Immature natural killer cell (primary cell): ENCODE measurements around the gene TET2. TPM values are rescaled to one million over a fixed set of nuclear protein-coding genes. Genes with fewer than 3 reads are reported as not detected.
"Not testable (repeated sequence)": the region's sequence is repeated elsewhere in the genome, so short reads cannot be mapped to it uniquely, and the experiment has no call there.

Experiments used
- DNase-seq, 3 donors: peaks; one replicate each; pipeline ENCODE4 v3.0.0; 2022; ENCODE audit warnings: mixed read lengths in 1 of 3
- H3K27ac Mint-ChIP-seq, 6 donors: one replicate each; pipeline ENCODE4 v1.8.0; 2020; ENCODE audit warnings: mixed read lengths in 6 of 6, mild to moderate bottlenecking in 5 of 6, inconsistent platforms in 4 of 6, moderate library complexity in 3 of 6
- H3K27me3 Mint-ChIP-seq, 3 donors: one replicate each; pipeline ENCODE4 v1.8.0; 2020 to 2021; ENCODE audit warnings: low read depth in 3 of 3, mild to moderate bottlenecking in 3 of 3, mixed read lengths in 3 of 3, moderate library complexity in 3 of 3, inconsistent platforms in 1 of 3
- H3K36me3 Mint-ChIP-seq, 3 donors: one replicate each; pipeline ENCODE4 v1.8.0; 2020; ENCODE audit warnings: mixed read lengths in 3 of 3, inconsistent platforms in 2 of 3, mild to moderate bottlenecking in 2 of 3
- H3K4me1 Mint-ChIP-seq, 2 donors: one replicate each; pipeline ENCODE4 v1.8.0; 2020; ENCODE audit warnings: inconsistent platforms in 2 of 2, mild to moderate bottlenecking in 2 of 2, mixed read lengths in 2 of 2, moderate library complexity in 1 of 2
- H3K4me3 Mint-ChIP-seq, 5 donors: one replicate each; pipeline ENCODE4 v1.8.0; 2020; ENCODE audit warnings: mild to moderate bottlenecking in 5 of 5, mixed read lengths in 5 of 5, inconsistent platforms in 3 of 5, moderate library complexity in 3 of 5
- H3K9me3 Mint-ChIP-seq, 6 donors: one replicate each; pipeline ENCODE4 v1.8.0; 2020; ENCODE audit warnings: mild to moderate bottlenecking in 6 of 6, mixed read lengths in 6 of 6, inconsistent platforms in 4 of 6, moderate library complexity in 3 of 6
- polyA plus RNA-seq, 3 donors: library from polyadenylated mRNA; unstranded; fragments of 300-500 nt; fragmentation: Illumina TruSeq; gene quantifications; one replicate each; pipeline ENCODE4 v1.2.3, GENCODE V29; 2021

Gene TET2
- polyA plus RNA-seq, 3 donors from 2014 or later = 12.3 to 36.2 (median 15.9) TPM

DNA sequence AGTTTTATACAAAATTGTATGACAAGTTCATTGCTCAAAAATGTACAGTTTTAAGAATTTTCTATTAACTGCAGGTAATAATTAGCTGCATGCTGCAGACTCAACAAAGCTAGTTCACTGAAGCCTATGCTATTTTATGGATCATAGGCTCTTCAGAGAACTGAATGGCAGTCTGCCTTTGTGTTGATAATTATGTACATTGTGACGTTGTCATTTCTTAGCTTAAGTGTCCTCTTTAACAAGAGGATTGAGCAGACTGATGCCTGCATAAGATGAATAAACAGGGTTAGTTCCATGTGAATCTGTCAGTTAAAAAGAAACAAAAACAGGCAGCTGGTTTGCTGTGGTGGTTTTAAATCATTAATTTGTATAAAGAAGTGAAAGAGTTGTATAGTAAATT is 131.0 kb downstream of the TET2 start:
- H3K36me3 Mint-ChIP-seq = peaks cover 35 to 40% (median 36%) of the 10 kb centered on the region in 3 donors
- no peak for DNase-seq
- peak overlapping the region in 2 of 6 donors; percentile 47 to 51 for H3K27ac Mint-ChIP-seq
- no peak overlapping the region for H3K4me3 Mint-ChIP-seq
- peaks cover 55 to 78% of the 10 kb centered on the region in 2 donors for H3K4me1 Mint-ChIP-seq
- H3K27me3 Mint-ChIP-seq = no peaks in the 10 kb centered on the region
- H3K9me3 Mint-ChIP-seq = no peaks in the 10 kb centered on the region

DNA sequence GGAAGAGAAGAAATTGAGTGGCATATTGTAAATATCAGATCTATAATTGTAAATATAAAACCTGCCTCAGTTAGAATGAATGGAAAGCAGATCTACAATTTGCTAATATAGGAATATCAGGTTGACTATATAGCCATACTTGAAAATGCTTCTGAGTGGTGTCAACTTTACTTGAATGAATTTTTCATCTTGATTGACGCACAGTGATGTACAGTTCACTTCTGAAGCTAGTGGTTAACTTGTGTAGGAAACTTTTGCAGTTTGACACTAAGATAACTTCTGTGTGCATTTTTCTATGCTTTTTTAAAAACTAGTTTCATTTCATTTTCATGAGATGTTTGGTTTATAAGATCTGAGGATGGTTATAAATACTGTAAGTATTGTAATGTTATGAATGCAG is 132.6 kb downstream of the TET2 start:
- DNase-seq = no peak
- Mint-ChIP-seq H3K4me1 (peaks cover 39 to 62% of the 10 kb centered on the region in 2 donors), H3K9me3 (no peaks in the 10 kb centered on the region), H3K4me3 (peak overlapping the region in 2 of 5 donors; percentile 30 to 45), H3K36me3 (peaks cover 24 to 27% (median 26%) of the 10 kb centered on the region in 3 donors), H3K27me3 (no peaks in the 10 kb centered on the region), H3K27ac (peak overlapping the region; percentile 4 to 82 (median 66))

DNA sequence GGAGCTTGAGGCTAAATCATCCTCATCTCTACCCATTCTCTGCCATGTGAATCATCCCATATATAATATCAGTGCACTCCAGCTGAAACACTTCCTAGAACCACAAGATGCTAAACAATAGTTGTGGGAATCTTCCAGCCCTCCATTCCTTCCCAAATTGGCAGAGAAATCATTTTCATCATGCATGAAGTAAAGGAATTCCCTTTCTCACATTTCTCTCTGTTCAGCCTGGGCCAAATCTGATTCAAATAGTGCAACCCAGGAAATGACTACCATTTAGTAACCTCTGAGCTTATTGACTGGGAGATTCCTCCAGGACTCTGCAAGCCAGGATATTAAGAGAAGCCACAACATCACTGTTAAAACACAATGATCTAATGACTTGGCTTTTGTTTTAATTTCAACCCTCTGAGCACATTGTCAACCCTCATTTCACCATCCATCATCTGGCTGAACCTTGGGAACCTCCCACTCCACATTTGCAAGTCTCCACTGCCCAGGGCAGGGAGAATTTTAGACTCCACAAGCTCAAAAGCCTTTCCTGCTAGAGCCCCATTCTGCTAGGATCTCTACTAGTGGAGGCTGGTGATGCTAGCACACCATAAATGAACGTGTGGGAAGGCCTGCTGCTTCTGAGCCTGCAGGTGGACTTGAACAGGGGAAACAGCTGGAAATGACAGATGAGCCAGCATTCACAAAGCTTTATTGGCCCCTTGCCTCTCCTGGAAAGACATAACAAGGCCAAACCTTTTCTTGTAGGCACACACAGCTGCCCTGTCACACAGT is 133.9 kb downstream of the TET2 start:
- Mint-ChIP-seq H3K4me1 (peaks cover 28 to 51% of the 10 kb centered on the region in 2 donors), H3K4me3 (no peak overlapping the region), H3K27me3 (no peaks in the 10 kb centered on the region), H3K9me3 (no peaks in the 10 kb centered on the region), H3K27ac (peak overlapping the region; percentile 42 to 82 (median 59)), H3K36me3 (peaks cover 12 to 15% (median 14%) of the 10 kb centered on the region in 3 donors)
- no peak for DNase-seq

DNA sequence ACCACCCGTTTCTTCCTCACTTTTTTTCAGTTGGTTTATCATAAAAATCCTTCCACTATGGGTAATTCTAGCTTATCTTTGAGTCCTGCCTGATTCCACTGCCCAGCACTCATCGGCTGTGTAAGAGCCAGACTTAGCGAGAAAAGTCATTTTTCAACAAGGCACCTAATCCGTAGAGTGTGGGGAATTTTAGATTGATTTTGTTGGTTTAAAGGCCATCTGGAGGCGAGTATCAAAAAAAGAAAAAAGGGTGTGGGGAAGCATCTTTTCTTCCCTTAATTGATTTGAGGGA is 134.4 kb downstream of the TET2 start:
- H3K36me3 Mint-ChIP-seq = peaks cover 9% of the 10 kb centered on the region in 3 donors
- peaks cover 28 to 48% of the 10 kb centered on the region in 2 donors for H3K4me1 Mint-ChIP-seq
- H3K27ac Mint-ChIP-seq = peak overlapping the region in 4 of 6 donors; percentile 11 to 54 (median 44)
- no peaks in the 10 kb centered on the region for H3K27me3 Mint-ChIP-seq
- DNase-seq = no peak
- no peaks in the 10 kb centered on the region for H3K9me3 Mint-ChIP-seq
- no peak overlapping the region for H3K4me3 Mint-ChIP-seq

DNA sequence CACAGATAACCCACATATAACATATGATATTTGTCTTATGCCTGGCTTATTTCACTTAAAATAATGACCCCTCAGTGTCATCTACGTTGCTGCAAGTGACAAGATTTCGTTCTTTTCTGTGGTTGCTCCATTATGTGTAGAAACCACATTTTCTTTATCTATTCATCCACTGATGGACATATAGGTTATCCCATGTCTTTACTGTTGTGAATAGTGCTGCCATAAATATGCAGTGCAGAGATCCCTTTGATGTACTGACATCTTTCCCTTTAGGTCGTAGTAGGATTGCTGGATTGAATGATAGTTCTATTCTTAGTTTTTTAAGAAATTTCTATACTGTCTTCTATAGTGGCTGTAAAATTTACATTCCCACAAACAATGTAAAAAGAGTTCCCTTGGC is 135.8 kb downstream of the TET2 start:
- Mint-ChIP-seq H3K4me3 (no peak overlapping the region), H3K27me3 (no peaks in the 10 kb centered on the region), H3K36me3 (peaks cover under 1 to 3% (median 3%) of the 10 kb centered on the region in 3 donors), H3K27ac (no peak overlapping the region), H3K4me1 (peaks cover 32 to 48% of the 10 kb centered on the region in 2 donors), H3K9me3 (peaks cover 0 to 8% (median 2%) of the 10 kb centered on the region in 6 donors)
- DNase-seq = no peak

DNA sequence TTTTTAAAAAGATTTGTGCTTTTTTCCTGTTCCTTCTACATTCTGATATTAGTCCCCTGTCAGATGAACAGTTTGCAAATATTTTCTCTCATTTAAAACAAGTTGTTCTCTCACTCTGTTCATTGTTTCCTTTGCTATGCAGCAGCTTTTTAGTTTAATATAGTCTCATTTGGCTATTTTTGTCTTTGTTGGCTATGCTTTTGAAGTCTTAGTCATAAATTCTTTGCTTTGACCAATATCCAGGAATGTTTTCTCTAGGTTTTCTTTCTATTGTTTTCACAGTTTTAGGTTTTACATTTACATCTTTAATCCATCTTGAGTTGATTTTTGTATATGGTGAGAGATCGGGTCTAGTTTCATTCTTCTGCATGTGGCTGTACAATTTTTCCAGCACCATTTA is 136.8 kb downstream of the TET2 start:
- Mint-ChIP-seq H3K9me3 (peaks cover 2 to 18% (median 6%) of the 10 kb centered on the region in 6 donors), H3K4me1 (peaks cover 31 to 46% of the 10 kb centered on the region in 2 donors), H3K4me3 (no peak overlapping the region), H3K36me3 (peaks cover 8 to 10% (median 9%) of the 10 kb centered on the region in 3 donors), H3K27ac (no peak overlapping the region), H3K27me3 (no peaks in the 10 kb centered on the region)
- DNase-seq = no peak

GRCh38 chr4:105288121-105288520 is 141.4 kb downstream of the TET2 start:
- Mint-ChIP-seq H3K4me1 (peaks cover 16 to 19% of the 10 kb centered on the region in 2 donors), H3K27ac (no peak overlapping the region), H3K9me3 (peaks cover 5 to 23% (median 13%) of the 10 kb centered on the region in 6 donors), H3K27me3 (no peaks in the 10 kb centered on the region), H3K4me3 (no peak overlapping the region), H3K36me3 (peaks cover 12 to 15% (median 13%) of the 10 kb centered on the region in 3 donors)
- DNase-seq = no peak

DNA sequence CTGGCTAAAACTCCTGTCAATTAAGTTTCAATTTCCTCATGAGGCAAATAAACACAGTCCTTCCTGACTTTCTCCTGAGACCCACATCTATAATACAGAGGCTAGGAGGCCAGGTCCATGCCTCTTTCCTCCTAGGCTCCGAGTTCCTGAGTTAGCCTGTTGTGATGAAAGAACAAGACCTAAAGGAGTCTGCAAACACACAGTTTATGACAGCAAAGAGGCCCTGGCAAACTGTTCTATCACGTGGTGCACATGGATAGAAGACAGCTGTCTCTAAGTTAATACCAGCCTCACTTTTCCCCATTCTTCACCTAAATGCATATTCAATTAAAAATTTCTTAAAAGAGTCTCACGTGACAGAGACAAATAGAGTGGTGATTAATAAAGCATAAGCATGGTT is 145.2 kb downstream of the TET2 start:
- peaks cover 13 to 15% (median 15%) of the 10 kb centered on the region in 3 donors for H3K36me3 Mint-ChIP-seq
- H3K27ac Mint-ChIP-seq = no peak overlapping the region
- peaks cover 16 to 20% of the 10 kb centered on the region in 2 donors for H3K4me1 Mint-ChIP-seq
- no peak for DNase-seq
- H3K4me3 Mint-ChIP-seq = no peak overlapping the region
- H3K9me3 Mint-ChIP-seq = peaks cover 5 to 19% (median 12%) of the 10 kb centered on the region in 6 donors
- no peaks in the 10 kb centered on the region for H3K27me3 Mint-ChIP-seq

GRCh38 chr4:105293360-105293759 is 146.7 kb downstream of the TET2 start:
- Mint-ChIP-seq H3K27me3 (peaks cover 0 to 1% (median 0%) of the 10 kb centered on the region in 3 donors), H3K4me1 (peaks cover 6 to 12% of the 10 kb centered on the region in 2 donors), H3K27ac (no peak overlapping the region), H3K4me3 (no peak overlapping the region), H3K9me3 (peaks cover 6 to 16% (median 8%) of the 10 kb centered on the region in 6 donors), H3K36me3 (peaks cover 6 to 10% (median 6%) of the 10 kb centered on the region in 3 donors)
- no peak for DNase-seq

DNA sequence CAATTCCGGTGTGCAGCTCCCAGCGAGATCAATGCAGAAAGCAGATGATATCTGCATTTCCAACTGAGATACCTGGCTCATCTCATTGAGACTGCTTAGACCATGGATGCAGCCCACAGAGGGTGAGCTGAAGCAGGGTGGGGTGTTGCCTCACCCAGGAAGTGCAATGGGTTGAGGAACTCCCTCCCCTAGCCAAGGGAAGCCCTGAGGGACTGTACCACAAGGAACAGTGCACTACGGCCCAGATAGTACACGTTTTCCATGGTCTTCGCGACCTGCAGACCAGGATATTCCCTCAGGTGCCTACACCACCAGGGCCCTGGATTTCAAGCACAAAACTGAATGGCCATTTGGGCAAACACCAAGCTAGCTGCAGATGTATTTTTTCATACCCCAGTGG is 150.0 kb downstream of the TET2 start:
- Mint-ChIP-seq H3K36me3 (peaks cover 4 to 18% (median 12%) of the 10 kb centered on the region in 3 donors), H3K9me3 (peaks cover 4 to 19% (median 9%) of the 10 kb centered on the region in 6 donors), H3K4me3 (no peak overlapping the region), H3K4me1 (peaks cover 5 to 6% of the 10 kb centered on the region in 2 donors), H3K27me3 (peaks cover 0 to 4% (median 1%) of the 10 kb centered on the region in 3 donors), H3K27ac (no peak overlapping the region)
- no peak for DNase-seq

DNA sequence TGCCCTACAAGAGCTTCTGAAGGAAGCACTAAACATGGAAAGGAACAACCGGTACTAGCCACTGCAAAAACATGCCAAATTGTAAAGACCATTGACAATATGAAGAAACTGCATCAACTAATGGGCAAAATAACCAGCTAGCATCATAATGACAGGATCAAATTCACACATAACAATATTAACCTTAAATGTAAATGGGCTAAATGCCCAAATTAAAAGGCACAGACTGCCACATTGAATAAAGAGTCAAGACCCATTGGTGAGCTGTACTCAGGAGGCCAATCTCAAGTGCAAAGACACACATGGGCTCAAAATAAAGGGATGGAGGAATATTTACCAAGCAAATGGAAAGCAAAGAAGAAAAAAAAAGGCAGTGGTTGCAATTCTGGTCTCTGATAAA is 152.4 kb downstream of the TET2 start:
- H3K27me3 Mint-ChIP-seq, H3K27ac Mint-ChIP-seq, DNase-seq, H3K4me1 Mint-ChIP-seq, H3K4me3 Mint-ChIP-seq: not testable (repeated sequence)
- peaks cover 8 to 27% (median 12%) of the 10 kb centered on the region in 3 donors for H3K36me3 Mint-ChIP-seq
- peaks cover 8 to 27% (median 14%) of the 10 kb centered on the region in 6 donors for H3K9me3 Mint-ChIP-seq

DNA sequence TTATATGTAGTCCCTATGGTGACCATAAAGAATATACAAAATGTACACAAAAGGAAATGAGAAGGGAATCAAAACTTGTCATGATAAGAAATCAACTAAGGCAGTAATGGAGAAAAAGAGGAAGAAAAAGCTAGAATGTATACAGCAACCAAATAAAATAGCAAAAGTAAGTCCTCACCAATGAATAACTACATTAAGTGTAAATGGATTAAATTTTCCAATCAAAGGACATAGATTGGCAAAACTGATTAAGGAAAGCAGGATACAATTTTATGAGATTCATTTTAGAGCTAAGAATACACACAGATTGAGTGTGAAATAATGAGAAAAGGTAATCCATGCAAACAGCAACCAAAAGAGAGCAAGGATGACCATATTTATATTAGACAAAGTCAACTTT is 157.4 kb downstream of the TET2 start:
- Mint-ChIP-seq H3K4me3 (no peak overlapping the region), H3K4me1 (peaks cover 9 to 20% of the 10 kb centered on the region in 2 donors), H3K27me3 (peaks cover 0 to 4% (median 0%) of the 10 kb centered on the region in 3 donors), H3K9me3 (peaks cover 5 to 23% (median 10%) of the 10 kb centered on the region in 6 donors), H3K36me3 (peaks cover 1 to 27% (median 5%) of the 10 kb centered on the region in 3 donors), H3K27ac (no peak overlapping the region)
- DNase-seq = no peak

GRCh38 chr4:105305019-105305836 is 158.6 kb downstream of the TET2 start:
- Mint-ChIP-seq H3K4me3 (no peak overlapping the region), H3K36me3 (peaks cover 0 to 25% (median 3%) of the 10 kb centered on the region in 3 donors), H3K27ac (no peak overlapping the region), H3K4me1 (peaks cover 9 to 20% of the 10 kb centered on the region in 2 donors), H3K9me3 (peaks cover 4 to 23% (median 5%) of the 10 kb centered on the region in 6 donors), H3K27me3 (peaks cover 0 to 2% (median 0%) of the 10 kb centered on the region in 3 donors)
- DNase-seq = no peak
